ENCODE measurements around the gene PLCB2. TPM values are rescaled to one million over a fixed set of nuclear protein-coding genes. Genes with fewer than 3 reads are reported as not detected.

Gene PLCB2
- polyA plus RNA-seq, 1 donor from 2014 or later, result 7.4 TPM

DNA sequence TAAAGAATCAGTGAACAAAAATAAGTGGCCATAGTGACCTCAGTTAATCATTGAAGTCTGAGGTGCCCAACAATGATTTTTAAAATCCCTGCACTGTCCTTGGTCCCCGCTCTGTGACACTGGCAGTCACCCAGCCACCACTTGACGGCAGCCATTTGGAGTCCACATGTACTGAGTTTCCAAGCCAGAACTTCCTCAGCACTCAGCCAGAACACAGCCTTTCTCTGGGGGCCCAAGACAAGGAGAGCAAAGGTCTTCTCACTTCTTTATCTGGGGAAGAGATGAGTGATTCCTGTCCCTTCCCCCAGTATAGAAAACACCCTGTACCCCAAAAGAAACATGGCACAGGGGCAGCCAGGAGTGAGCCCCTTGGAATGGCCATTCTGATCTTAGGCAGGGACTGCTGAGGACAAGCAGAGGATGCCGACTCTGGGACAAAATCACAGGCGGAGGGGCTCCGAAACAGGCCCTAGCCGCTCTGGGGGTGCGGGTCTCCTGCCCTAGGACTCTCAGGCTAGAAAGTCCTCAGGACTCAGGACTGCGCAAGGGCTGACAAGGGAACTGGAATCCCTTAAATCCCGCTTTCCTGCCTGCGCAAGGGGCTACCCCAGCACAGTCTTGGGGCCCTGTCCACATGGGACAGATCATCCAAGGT is 56.1 kb downstream of the PLCB2 start:
- TF ChIP-seq EZH2 (IDR thresholded peaks at IDR 0.05; ENCODE audit: borderline replicate concordance, insufficient read depth, low read length, poor library complexity, severe bottlenecking) (no peak), POLR2AphosphoS5 (IDR thresholded peaks at IDR 0.05) (no peak)
- peaks cover 3% of the 10 kb centered on the region for H3K36me3 ChIP-seq (ENCODE audit: insufficient read depth, low read length)
- peaks cover 45% of the 10 kb centered on the region for H3K27me3 ChIP-seq (ENCODE audit: insufficient read depth, low read depth, low read length)
- H4K20me1 ChIP-seq (ENCODE audit: insufficient read depth), result no peaks in the 10 kb centered on the region
- no peaks in the 10 kb centered on the region for H3K9me3 ChIP-seq (ENCODE audit: low read length)
- no peak overlapping the region for H3K9ac ChIP-seq (ENCODE audit: low read length)
- H3K27ac ChIP-seq (ENCODE audit: low read length), result no peak overlapping the region
- H2AFZ ChIP-seq (ENCODE audit: low read depth, low read length), result no peak overlapping the region
- H3K4me3 ChIP-seq (ENCODE audit: low read length), result no peak overlapping the region
- no peaks in the 10 kb centered on the region for H3K79me2 ChIP-seq (replicated peaks; ENCODE audit: insufficient read depth, low read length)
- no peak overlapping the region for H3K4me2 ChIP-seq (ENCODE audit: low read length)
- no peaks in the 10 kb centered on the region for H3F3A ChIP-seq (ENCODE audit: insufficient read depth, low read length, poor library complexity, severe bottlenecking)
- H3K9me2 ChIP-seq (ENCODE audit: insufficient read depth, low read length), result no peaks in the 10 kb centered on the region

DNA sequence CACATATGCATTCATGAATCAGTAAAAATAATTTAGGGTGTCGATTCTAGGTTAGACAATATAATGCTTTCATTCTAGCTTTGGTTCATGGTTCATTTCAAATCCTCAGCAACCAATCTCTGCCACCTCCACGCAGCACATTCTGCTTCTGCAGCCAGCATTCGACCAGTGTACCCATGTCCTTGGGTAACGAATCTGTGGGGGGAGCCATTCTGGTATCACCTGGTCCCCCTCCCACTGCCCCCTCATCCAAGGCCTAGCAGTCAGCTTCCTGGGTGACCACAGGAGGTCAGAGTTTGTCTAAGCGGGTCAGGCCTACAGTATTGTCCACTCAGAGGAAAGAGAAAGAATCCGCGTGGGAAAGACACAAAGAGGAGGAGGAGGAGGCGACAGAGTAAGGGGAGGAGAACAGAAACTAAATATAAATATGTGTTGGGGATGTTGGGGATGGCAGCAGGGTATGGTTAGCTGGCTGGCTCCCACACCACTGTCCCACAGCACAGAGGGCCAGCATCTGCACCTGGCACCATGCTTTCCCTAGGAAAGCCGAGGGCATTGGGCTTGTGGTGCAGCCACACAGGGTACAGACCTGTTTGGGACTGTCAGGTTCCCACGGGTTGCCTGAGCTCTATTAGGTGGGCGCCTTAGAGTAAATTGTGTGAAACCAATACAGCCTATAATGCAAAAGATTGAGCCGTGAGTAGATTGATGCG is 56.8 kb downstream of the PLCB2 start:
- peaks cover 45% of the 10 kb centered on the region for H3K27me3 ChIP-seq (ENCODE audit: insufficient read depth, low read depth, low read length)
- no peak overlapping the region for H2AFZ ChIP-seq (ENCODE audit: low read depth, low read length)
- H3K9me3 ChIP-seq (ENCODE audit: low read length), result no peaks in the 10 kb centered on the region
- no peaks in the 10 kb centered on the region for H4K20me1 ChIP-seq (ENCODE audit: insufficient read depth)
- H3K4me2 ChIP-seq (ENCODE audit: low read length), result no peak overlapping the region
- peaks cover 3% of the 10 kb centered on the region for H3K36me3 ChIP-seq (ENCODE audit: insufficient read depth, low read length)
- H3K27ac ChIP-seq (ENCODE audit: low read length), result no peak overlapping the region
- TF ChIP-seq, protein P1, sequence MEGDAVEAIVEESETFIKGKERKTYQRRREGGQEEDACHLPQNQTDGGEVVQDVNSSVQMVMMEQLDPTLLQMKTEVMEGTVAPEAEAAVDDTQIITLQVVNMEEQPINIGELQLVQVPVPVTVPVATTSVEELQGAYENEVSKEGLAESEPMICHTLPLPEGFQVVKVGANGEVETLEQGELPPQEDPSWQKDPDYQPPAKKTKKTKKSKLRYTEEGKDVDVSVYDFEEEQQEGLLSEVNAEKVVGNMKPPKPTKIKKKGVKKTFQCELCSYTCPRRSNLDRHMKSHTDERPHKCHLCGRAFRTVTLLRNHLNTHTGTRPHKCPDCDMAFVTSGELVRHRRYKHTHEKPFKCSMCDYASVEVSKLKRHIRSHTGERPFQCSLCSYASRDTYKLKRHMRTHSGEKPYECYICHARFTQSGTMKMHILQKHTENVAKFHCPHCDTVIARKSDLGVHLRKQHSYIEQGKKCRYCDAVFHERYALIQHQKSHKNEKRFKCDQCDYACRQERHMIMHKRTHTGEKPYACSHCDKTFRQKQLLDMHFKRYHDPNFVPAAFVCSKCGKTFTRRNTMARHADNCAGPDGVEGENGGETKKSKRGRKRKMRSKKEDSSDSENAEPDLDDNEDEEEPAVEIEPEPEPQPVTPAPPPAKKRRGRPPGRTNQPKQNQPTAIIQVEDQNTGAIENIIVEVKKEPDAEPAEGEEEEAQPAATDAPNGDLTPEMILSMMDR (IDR thresholded peaks at IDR 0.05; ENCODE audit: poor library complexity, severe bottlenecking), result no peak
- TF ChIP-seq EP300 (conservative IDR thresholded peaks at IDR 0.05; ENCODE audit: poor library complexity, severe bottlenecking) (no peak), MXI1 (conservative IDR thresholded peaks at IDR 0.05; ENCODE audit: poor library complexity, severe bottlenecking) (no peak), EZH2 (IDR thresholded peaks at IDR 0.05; ENCODE audit: borderline replicate concordance, insufficient read depth, low read length, poor library complexity, severe bottlenecking) (no peak), RAD21 (conservative IDR thresholded peaks at IDR 0.05) (no peak), POLR2AphosphoS5 (IDR thresholded peaks at IDR 0.05) (no peak), TAF1 (IDR thresholded peaks at IDR 0.05; ENCODE audit: low read depth) (no peak), SMC3 (conservative IDR thresholded peaks at IDR 0.05; ENCODE audit: poor library complexity) (no peak)
- TF ChIP-seq, protein P2, sequence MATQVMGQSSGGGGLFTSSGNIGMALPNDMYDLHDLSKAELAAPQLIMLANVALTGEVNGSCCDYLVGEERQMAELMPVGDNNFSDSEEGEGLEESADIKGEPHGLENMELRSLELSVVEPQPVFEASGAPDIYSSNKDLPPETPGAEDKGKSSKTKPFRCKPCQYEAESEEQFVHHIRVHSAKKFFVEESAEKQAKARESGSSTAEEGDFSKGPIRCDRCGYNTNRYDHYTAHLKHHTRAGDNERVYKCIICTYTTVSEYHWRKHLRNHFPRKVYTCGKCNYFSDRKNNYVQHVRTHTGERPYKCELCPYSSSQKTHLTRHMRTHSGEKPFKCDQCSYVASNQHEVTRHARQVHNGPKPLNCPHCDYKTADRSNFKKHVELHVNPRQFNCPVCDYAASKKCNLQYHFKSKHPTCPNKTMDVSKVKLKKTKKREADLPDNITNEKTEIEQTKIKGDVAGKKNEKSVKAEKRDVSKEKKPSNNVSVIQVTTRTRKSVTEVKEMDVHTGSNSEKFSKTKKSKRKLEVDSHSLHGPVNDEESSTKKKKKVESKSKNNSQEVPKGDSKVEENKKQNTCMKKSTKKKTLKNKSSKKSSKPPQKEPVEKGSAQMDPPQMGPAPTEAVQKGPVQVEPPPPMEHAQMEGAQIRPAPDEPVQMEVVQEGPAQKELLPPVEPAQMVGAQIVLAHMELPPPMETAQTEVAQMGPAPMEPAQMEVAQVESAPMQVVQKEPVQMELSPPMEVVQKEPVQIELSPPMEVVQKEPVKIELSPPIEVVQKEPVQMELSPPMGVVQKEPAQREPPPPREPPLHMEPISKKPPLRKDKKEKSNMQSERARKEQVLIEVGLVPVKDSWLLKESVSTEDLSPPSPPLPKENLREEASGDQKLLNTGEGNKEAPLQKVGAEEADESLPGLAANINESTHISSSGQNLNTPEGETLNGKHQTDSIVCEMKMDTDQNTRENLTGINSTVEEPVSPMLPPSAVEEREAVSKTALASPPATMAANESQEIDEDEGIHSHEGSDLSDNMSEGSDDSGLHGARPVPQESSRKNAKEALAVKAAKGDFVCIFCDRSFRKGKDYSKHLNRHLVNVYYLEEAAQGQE (IDR thresholded peaks at IDR 0.05; ENCODE audit: borderline replicate concordance), result no peak
- no peaks in the 10 kb centered on the region for H3F3A ChIP-seq (ENCODE audit: insufficient read depth, low read length, poor library complexity, severe bottlenecking)
- no peaks in the 10 kb centered on the region for H3K9me2 ChIP-seq (ENCODE audit: insufficient read depth, low read length)
- H3K4me3 ChIP-seq (ENCODE audit: low read length), result no peak overlapping the region
- H3K9ac ChIP-seq (ENCODE audit: low read length), result no peak overlapping the region
- H3K79me2 ChIP-seq (replicated peaks; ENCODE audit: insufficient read depth, low read length), result no peaks in the 10 kb centered on the region
